HG03095 (cell line): ENCODE measurements around the gene CCDC88A.
A peak's percentile ranks its signal among the peaks of the same experiment; 100 is the strongest.

Source experiments
- ATAC-seq: cut with Tn5 transposase; IDR thresholded peaks from one replicate; pipeline ENCODE4 v1.9.1; 2021; ENCODE audit warnings: moderate library complexity; ENCODE audit not compliant: unreplicated experiment

Gene CCDC88A

GRCh38 chr2:55422876-55423665, 3.4 kb upstream of the CCDC88A start:
- no peak for ATAC-seq

GRCh38 chr2:55421326-55421725, 1.7 kb upstream of the CCDC88A start:
- ATAC-seq, result no peak

- ATAC-seq, result no peak
Observed at GRCh38 chr2:55420871-55421270, 1.2 kb upstream of the CCDC88A start.

- no peak for ATAC-seq
Observed at GRCh38 chr2:55420439-55420725, 726 bp upstream of the CCDC88A start.

GRCh38 chr2:55419233-55419678, 400 bp downstream of the CCDC88A start:
- ATAC-seq, result peak; percentile 14

- no peak for ATAC-seq
Observed at GRCh38 chr2:55418512-55419232, 984 bp downstream of the CCDC88A start.

- no peak for ATAC-seq
Observed at GRCh38 chr2:55418072-55418471, 1.6 kb downstream of the CCDC88A start.

GRCh38 chr2:55416786-55417568, 2.7 kb downstream of the CCDC88A start:
- ATAC-seq, result no peak

- ATAC-seq, result no peak
Observed at GRCh38 chr2:55415300-55415699, 4.4 kb downstream of the CCDC88A start.

GRCh38 chr2:55408918-55409868, 10.5 kb downstream of the CCDC88A start:
- ATAC-seq, result no peak

GRCh38 chr2:55408098-55408882, 11.4 kb downstream of the CCDC88A start:
- no peak for ATAC-seq

- no peak for ATAC-seq
Observed at GRCh38 chr2:55405116-55405515, 14.5 kb downstream of the CCDC88A start.

- ATAC-seq, result no peak
Observed at GRCh38 chr2:55403256-55403998, 16.2 kb downstream of the CCDC88A start.

GRCh38 chr2:55401124-55401523, 18.5 kb downstream of the CCDC88A start:
- ATAC-seq, result no peak

GRCh38 chr2:55400332-55400731, 19.3 kb downstream of the CCDC88A start:
- no peak for ATAC-seq

GRCh38 chr2:55399815-55400214, 19.8 kb downstream of the CCDC88A start:
- ATAC-seq, result no peak

- ATAC-seq, result peak; percentile 45
Observed at GRCh38 chr2:55395724-55396605, 23.7 kb downstream of the CCDC88A start.

GRCh38 chr2:55391615-55392242, 27.9 kb downstream of the CCDC88A start:
- ATAC-seq, result no peak
